HG03354 (cell line): Measurements from ENCODE around the gene ATOSA.

Source experiments
- ATAC-seq: cut with Tn5 transposase; IDR thresholded peaks from one replicate; pipeline ENCODE4 v1.9.1; 2021; ENCODE audit warnings: mild to moderate bottlenecking; ENCODE audit not compliant: unreplicated experiment, poor library complexity, severe bottlenecking

Gene ATOSA

GRCh38 chr15:52695154-52695553 lies 16.0 kb upstream of the ATOSA start:
- ATAC-seq: no peak

GRCh38 chr15:52689562-52689961 lies 10.4 kb upstream of the ATOSA start:
- no peak for ATAC-seq

GRCh38 chr15:52683580-52683979 lies 4.4 kb upstream of the ATOSA start:
- ATAC-seq: peak; percentile 53

GRCh38 chr15:52682781-52683180 lies 3.6 kb upstream of the ATOSA start:
- no peak for ATAC-seq

- no peak for ATAC-seq
Observed at GRCh38 chr15:52682200-52682599, 3.0 kb upstream of the ATOSA start.

- no peak for ATAC-seq
Observed at GRCh38 chr15:52681441-52681840, 2.3 kb upstream of the ATOSA start.

- no peak for ATAC-seq
Observed at GRCh38 chr15:52680761-52681160, 1.6 kb upstream of the ATOSA start.

GRCh38 chr15:52680041-52680391 lies 828 bp upstream of the ATOSA start:
- ATAC-seq: no peak

GRCh38 chr15:52678468-52679231 lies 538 bp downstream of the ATOSA start:
- peak; percentile 26 for ATAC-seq

- peak; percentile 39 for ATAC-seq
Observed at GRCh38 chr15:52677593-52678467, 1.4 kb downstream of the ATOSA start.

- ATAC-seq: no peak
Observed at GRCh38 chr15:52674831-52675230, 4.4 kb downstream of the ATOSA start.

- ATAC-seq: no peak
Observed at GRCh38 chr15:52673734-52674133, 5.5 kb downstream of the ATOSA start.

- ATAC-seq: no peak
Observed at GRCh38 chr15:52673312-52673711, 5.9 kb downstream of the ATOSA start.

- ATAC-seq: no peak
Observed at GRCh38 chr15:52672661-52673060, 6.5 kb downstream of the ATOSA start.

- ATAC-seq: no peak
Observed at GRCh38 chr15:52670087-52670486, 9.1 kb downstream of the ATOSA start.

- ATAC-seq: peak; percentile 14
Observed at GRCh38 chr15:52668133-52668532, 11.1 kb downstream of the ATOSA start.

GRCh38 chr15:52667597-52667996 lies 11.6 kb downstream of the ATOSA start:
- ATAC-seq: peak; percentile 89

GRCh38 chr15:52663536-52664294 lies 15.5 kb downstream of the ATOSA start:
- no peak for ATAC-seq

GRCh38 chr15:52661909-52662308 lies 17.3 kb downstream of the ATOSA start:
- no peak for ATAC-seq

GRCh38 chr15:52660192-52660591 lies 19.0 kb downstream of the ATOSA start:
- ATAC-seq: no peak
